Sigmoid colon (tissue), 7 donors: ENCODE data around the gene CD52. TPM values are rescaled to one million over a fixed set of nuclear protein-coding genes. Genes with fewer than 3 reads are reported as not detected.

ENCODE experiments used
- DNase-seq: peaks from one replicate; pipeline ENCODE4 v3.0.0-alpha.2; 2019
- H3K27ac ChIP-seq, 4 donors: fragments of 200-600 bp; sonication (generic); one replicate each; pipeline ENCODE4 v1.5.1; 2016 to 2019; ENCODE audit warnings: mild to moderate bottlenecking in 1 of 4
- H3K27me3 ChIP-seq, 3 donors: fragments of 200-600 bp; sonication (generic); one replicate each; pipeline ENCODE4 v1.5.1; 2019; ENCODE audit warnings: mild to moderate bottlenecking in 1 of 3
- H3K36me3 ChIP-seq, 4 donors: fragments of 200-600 bp; sonication (generic); one replicate each; pipeline ENCODE4 v1.5.1; 2016 to 2019
- H3K4me1 ChIP-seq, 4 donors: fragments of 200-600 bp; sonication (generic); one replicate each; pipeline ENCODE4 v1.5.1; 2017 to 2019
- H3K4me3 ChIP-seq, 4 donors: fragments of 200-600 bp; sonication (generic); one replicate each; pipeline ENCODE4 v1.5.1; 2017 to 2019; ENCODE audit warnings: mild to moderate bottlenecking in 2 of 4, moderate library complexity in 1 of 4
- H3K9me3 ChIP-seq, 4 donors: fragments of 200-600 bp in 3 of 4; sonication (generic) in 3 of 4; one replicate each; pipeline versions ENCODE4 v1.5.1 to v1.6.1; 2013 to 2019
- EP300 ChIP-seq, 4 donors: sonication (generic); formaldehyde crosslinking; IDR thresholded peaks; one replicate each; pipeline ENCODE4 v1.6.1; 2017; ENCODE audit warnings: antibody characterized with exemption in 4 of 4
- POLR2A ChIP-seq, 2 donors: fragments of 450-650 bp; IDR thresholded peaks; one replicate each; pipeline ENCODE4 v1.6.1; 2016; ENCODE audit warnings: antibody characterized with exemption in 2 of 2, mild to moderate bottlenecking in 2 of 2, moderate library complexity in 2 of 2
- POLR2AphosphoS5 ChIP-seq, 4 donors: sonication (generic); formaldehyde crosslinking; IDR thresholded peaks; one replicate each; pipeline ENCODE4 v1.6.1; 2017; ENCODE audit warnings: antibody characterized with exemption in 4 of 4
- WGBS, 2 donors: extraction: QIAGEN DNeasy Blood & Tissue Kit; methylation state at CpG; one replicate each; pipeline ENCODE4 v1.1.7; 2013; 5-methylcytosine and 5-hydroxymethylcytosine counted together
- intact Hi-C: fragments of 100-400 bp; cut with DNase I; formaldehyde crosslinking; loops from one replicate; pipeline ENCODE4 v1.15.1; 2023
- polyA plus RNA-seq, 3 donors: library from polyadenylated mRNA; stranded (reverse); fragments of 200-250 nt; gene quantifications; one replicate each; pipeline ENCODE4 v1.2.3, GENCODE V29; 2013
- total RNA-seq, 4 donors: library from RNA; depleted of rRNA; stranded (reverse); fragments of >200 nt; gene quantifications; one replicate each; pipeline ENCODE4 v1.1.0, GENCODE V29; 2016
- TF ChIP-seq, protein P1 (sequence below), 4 experiments: fragments of 450-650 bp in 3 of 4; fragments of 200-600 bp in 1 of 4; IDR thresholded peaks; one replicate each; pipeline ENCODE4 v1.5.1; 2016 to 2019; ENCODE audit warnings: antibody characterized with exemption in 4 of 4, mild to moderate bottlenecking in 3 of 4, moderate library complexity in 2 of 4
- donor health status: healthy with polysubstance abuse.
- donor health status: Bipolar disorder and iron deficiency.
- donor health status: healthy.

Gene CD52
- total and polyA plus RNA-seq, 7 donors: 1.6 to 556 (median 19.8) TPM; not detected in 2

- 66 to 88% methylated on average over 10 of the region's 10 CpGs for WGBS, 2 donors
- H3K4me1 ChIP-seq: no peaks in the 10 kb centered on the region
- H3K27ac ChIP-seq: no peak overlapping the region
- no peak overlapping the region for H3K4me3 ChIP-seq
- H3K27me3 ChIP-seq: no peaks in the 10 kb centered on the region
- no peak for DNase-seq
- TF ChIP-seq, protein P1, sequence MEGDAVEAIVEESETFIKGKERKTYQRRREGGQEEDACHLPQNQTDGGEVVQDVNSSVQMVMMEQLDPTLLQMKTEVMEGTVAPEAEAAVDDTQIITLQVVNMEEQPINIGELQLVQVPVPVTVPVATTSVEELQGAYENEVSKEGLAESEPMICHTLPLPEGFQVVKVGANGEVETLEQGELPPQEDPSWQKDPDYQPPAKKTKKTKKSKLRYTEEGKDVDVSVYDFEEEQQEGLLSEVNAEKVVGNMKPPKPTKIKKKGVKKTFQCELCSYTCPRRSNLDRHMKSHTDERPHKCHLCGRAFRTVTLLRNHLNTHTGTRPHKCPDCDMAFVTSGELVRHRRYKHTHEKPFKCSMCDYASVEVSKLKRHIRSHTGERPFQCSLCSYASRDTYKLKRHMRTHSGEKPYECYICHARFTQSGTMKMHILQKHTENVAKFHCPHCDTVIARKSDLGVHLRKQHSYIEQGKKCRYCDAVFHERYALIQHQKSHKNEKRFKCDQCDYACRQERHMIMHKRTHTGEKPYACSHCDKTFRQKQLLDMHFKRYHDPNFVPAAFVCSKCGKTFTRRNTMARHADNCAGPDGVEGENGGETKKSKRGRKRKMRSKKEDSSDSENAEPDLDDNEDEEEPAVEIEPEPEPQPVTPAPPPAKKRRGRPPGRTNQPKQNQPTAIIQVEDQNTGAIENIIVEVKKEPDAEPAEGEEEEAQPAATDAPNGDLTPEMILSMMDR (IDR thresholded peaks at IDR 0.05): no peak
- TF ChIP-seq POLR2A (IDR thresholded peaks at IDR 0.05) (no peak), EP300 (IDR thresholded peaks at IDR 0.05) (no peak), POLR2AphosphoS5 (IDR thresholded peaks at IDR 0.05) (no peak)
- intact Hi-C loops: no loop called here
- no peaks in the 10 kb centered on the region for H3K36me3 ChIP-seq
- H3K9me3 ChIP-seq: no peaks in the 10 kb centered on the region
Observed at GRCh38 chr1:26346274-26347033, 28.7 kb downstream of the CD52 start.

- TF ChIP-seq EP300 (IDR thresholded peaks at IDR 0.05) (no peak), POLR2A (IDR thresholded peaks at IDR 0.05) (no peak), POLR2AphosphoS5 (IDR thresholded peaks at IDR 0.05) (no peak)
- TF ChIP-seq, protein P1 (IDR thresholded peaks at IDR 0.05): no peak
- no peak overlapping the region for H3K27ac ChIP-seq
- no peak overlapping the region for H3K4me3 ChIP-seq
- no peaks in the 10 kb centered on the region for H3K9me3 ChIP-seq
- no peaks in the 10 kb centered on the region for H3K36me3 ChIP-seq
- intact Hi-C loops: no loop called here
- H3K27me3 ChIP-seq: peaks cover 0 to 11% (median 5%) of the 10 kb centered on the region in 3 donors
- 87 to 88% methylated on average over 7 of the region's 7 CpGs for WGBS, 2 donors
- no peak for DNase-seq
- H3K4me1 ChIP-seq: no peaks in the 10 kb centered on the region
Observed at GRCh38 chr1:26349188-26349876, 31.6 kb downstream of the CD52 start.

- no peaks in the 10 kb centered on the region for H3K36me3 ChIP-seq
- no peaks in the 10 kb centered on the region for H3K4me1 ChIP-seq
- H3K27me3 ChIP-seq: peaks cover 0 to 15% (median 6%) of the 10 kb centered on the region in 3 donors
- no peaks in the 10 kb centered on the region for H3K9me3 ChIP-seq
- intact Hi-C loops: no loop called here
- no peak overlapping the region for H3K4me3 ChIP-seq
- no peak for DNase-seq
- 90 to 94% methylated on average over 5 of the region's 5 CpGs for WGBS, 2 donors
- H3K27ac ChIP-seq: no peak overlapping the region
- TF ChIP-seq POLR2A (IDR thresholded peaks at IDR 0.05) (no peak), EP300 (IDR thresholded peaks at IDR 0.05) (no peak), POLR2AphosphoS5 (IDR thresholded peaks at IDR 0.05) (no peak)
- TF ChIP-seq, protein P1 (IDR thresholded peaks at IDR 0.05): no peak
Observed at GRCh38 chr1:26349877-26350244, 32.1 kb downstream of the CD52 start.

DNA sequence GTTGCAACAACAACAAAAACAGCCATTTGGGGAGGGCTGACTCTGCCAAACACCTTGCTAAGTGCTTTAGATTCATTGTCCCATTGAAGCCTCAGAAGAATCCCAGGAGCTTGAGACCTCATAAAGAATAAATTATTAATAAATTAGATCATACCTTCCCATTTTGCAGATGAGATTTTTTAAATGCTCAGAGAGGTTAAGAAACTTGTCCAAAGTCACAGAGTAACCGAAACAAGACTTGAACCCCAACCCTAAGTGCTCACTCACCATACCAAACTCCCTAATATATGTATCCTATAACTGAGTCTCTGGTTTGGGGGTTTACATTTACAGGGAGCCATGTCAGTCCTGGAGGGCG lies 32.6 kb downstream of the CD52 start:
- Histone ChIP-seq H3K27me3 (peaks cover 0 to 20% (median 6%) of the 10 kb centered on the region in 3 donors), H3K9me3 (no peaks in the 10 kb centered on the region), H3K4me3 (no peak overlapping the region), H3K36me3 (no peaks in the 10 kb centered on the region), H3K4me1 (no peaks in the 10 kb centered on the region), H3K27ac (no peak overlapping the region)
- WGBS, 2 donors: 74 to 79% methylated on average over 2 of the region's 2 CpGs
- TF ChIP-seq, protein P1 (IDR thresholded peaks at IDR 0.05): no peak
- TF ChIP-seq EP300 (IDR thresholded peaks at IDR 0.05) (no peak), POLR2A (IDR thresholded peaks at IDR 0.05) (no peak), POLR2AphosphoS5 (IDR thresholded peaks at IDR 0.05) (no peak)
- DNase-seq: no peak
- intact Hi-C loops: no loop called here
